GM10266 (cell line): Measurements from ENCODE around the gene SECTM1.

Source experiments
- DNase-seq: peaks from one replicate; pipeline ENCODE4 v3.0.0; 2012; ENCODE audit errors: extremely low spot score
- CTCF ChIP-seq: IDR thresholded peaks from 2 replicates; pipeline ENCODE4 v1.5.1; 2012; ENCODE audit warnings: mild to moderate bottlenecking, low read depth; ENCODE audit not compliant: control insufficient read depth, insufficient read depth; ENCODE audit errors: missing control alignments

The SECTM1 gene

GRCh38 chr17:82320956-82321927 is 12.3 kb downstream of the SECTM1 start:
- TF ChIP-seq CTCF: peak; percentile 83
- DNase-seq: peak; percentile 90

- TF ChIP-seq CTCF: no peak
- no peak for DNase-seq
Measured at GRCh38 chr17:82320140-82320840, 13.3 kb downstream of the SECTM1 start.

DNA sequence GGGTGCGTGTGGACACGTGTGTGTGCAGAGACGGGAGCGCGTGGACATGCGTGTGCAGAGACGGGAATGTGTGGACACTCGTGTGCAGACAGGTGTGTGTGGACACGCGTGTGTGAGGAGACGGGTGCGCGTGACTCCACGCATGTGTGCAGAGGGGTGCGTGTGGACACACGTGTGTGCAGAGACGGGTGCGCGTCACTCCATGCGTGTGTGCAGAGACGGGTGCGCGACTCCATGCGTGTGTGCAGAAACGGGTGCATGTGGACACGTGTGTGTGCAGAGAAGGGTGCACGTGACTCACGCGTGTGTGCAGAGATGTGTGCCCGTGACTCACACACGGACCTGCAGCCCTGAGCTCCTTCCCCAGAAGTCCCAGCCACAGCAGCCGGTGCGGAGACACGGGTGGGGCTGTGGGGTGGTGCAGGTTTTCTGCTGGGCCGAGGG is 13.9 kb downstream of the SECTM1 start:
- no peak for DNase-seq
- no peak for TF ChIP-seq CTCF

- TF ChIP-seq CTCF: no peak
- DNase-seq: no peak
Measured at GRCh38 chr17:82318772-82319606, 14.6 kb downstream of the SECTM1 start.

- TF ChIP-seq CTCF: no peak
- DNase-seq: no peak
Measured at GRCh38 chr17:82318169-82318498, 15.4 kb downstream of the SECTM1 start.

DNA sequence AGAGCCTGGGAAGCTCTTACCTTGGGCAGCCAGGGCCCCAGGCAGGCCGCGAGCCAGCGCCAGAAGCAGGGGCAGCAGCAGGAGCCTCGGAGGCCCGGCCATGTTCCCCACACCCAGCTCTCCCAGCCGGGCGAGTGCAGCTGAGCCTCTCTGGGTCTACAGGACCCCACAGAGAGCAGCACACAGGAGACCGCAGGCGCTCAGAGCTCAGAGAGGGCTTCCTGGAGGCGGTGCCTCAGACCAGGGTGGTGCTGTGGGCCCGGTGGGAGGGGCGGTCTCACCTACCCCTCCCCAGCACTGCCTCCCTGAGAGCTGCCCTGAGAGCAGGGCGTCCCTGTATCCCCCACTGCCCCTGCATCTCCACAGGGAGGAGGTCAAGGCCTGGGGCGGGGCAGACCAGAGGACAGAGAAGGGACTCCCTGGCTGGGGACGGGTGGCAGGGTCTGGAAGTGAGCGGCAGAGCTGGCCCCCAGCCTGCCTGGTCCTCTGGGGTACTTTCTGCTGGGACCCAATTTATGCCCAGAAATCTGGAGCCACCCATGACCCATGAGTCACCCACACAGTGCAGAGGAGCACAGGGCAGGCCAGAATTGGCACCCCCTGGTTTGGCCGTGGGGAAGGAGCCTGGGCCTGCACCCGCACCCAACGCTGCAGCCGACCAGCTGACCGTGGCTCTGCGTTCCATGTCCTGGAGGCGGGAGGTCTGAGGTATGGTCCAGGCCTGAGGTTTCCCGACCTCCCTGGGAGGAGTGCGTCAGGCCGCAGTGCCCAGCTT is 16.0 kb downstream of the SECTM1 start, which contains the start of gene CD7:
Gene CD7, minus strand, starts transcription at position 215 of the 775 bp plus-strand sequence. Its CDS starts 113 bp downstream, at position 102.
- TF ChIP-seq CTCF: no peak

More for the DNA sequence above, 16.0 kb downstream of the SECTM1 start, which contains the start of gene CD7:
- DNase-seq: no peak
